GM23338 (cell line): ENCODE data around the gene ST3GAL4.

Experiments used
- CTCF ChIP-seq, 2 experiments: fragments of 200-600 bp in 1 of 2; sonication (generic) in 1 of 2; conservative IDR thresholded peaks; 2 replicates each; pipeline versions ENCODE4 v1.5.1 to v1.6.1; 2016 to 2017; ENCODE audit warnings: antibody characterized with exemption in 2 of 2, low read depth in 2 of 2, mild to moderate bottlenecking in 2 of 2, moderate library complexity in 1 of 2
- EZH2 ChIP-seq: fragments of 200-600 bp; sonication (generic); IDR thresholded peaks from one replicate; pipeline ENCODE4 v1.8.0; 2017; ENCODE audit warnings: antibody characterized with exemption, mild to moderate bottlenecking, low read depth; ENCODE audit not compliant: unreplicated experiment

- TF ChIP-seq CTCF (conservative IDR thresholded peaks at IDR 0.05; ENCODE audit: low read depth in 2 of 2) (no peak), EZH2 (no peak)
These were observed 106.9 kb downstream of the ST3GAL4 start for GRCh38 chr11:126462422-126462821.
